Peyer's patch (tissue), 4 donors: ENCODE data around the gene RFTN1.

ENCODE experiments used
- CTCF ChIP-seq, 6 experiments: fragments of 450-650 bp in 4 of 6; fragments of 200-600 bp in 2 of 6; sonication (generic) in 1 of 6; IDR thresholded peaks; one replicate each; pipeline ENCODE4 v1.5.1; 2017 to 2019; ENCODE audit warnings: antibody characterized with exemption in 6 of 6, mild to moderate bottlenecking in 3 of 6, moderate library complexity in 1 of 6
- POLR2A ChIP-seq, 2 donors: fragments of 450-650 bp; IDR thresholded peaks; one replicate each; pipeline ENCODE4 v1.5.1; 2017; ENCODE audit warnings: antibody characterized with exemption in 2 of 2, mild to moderate bottlenecking in 2 of 2, moderate library complexity in 2 of 2

DNA sequence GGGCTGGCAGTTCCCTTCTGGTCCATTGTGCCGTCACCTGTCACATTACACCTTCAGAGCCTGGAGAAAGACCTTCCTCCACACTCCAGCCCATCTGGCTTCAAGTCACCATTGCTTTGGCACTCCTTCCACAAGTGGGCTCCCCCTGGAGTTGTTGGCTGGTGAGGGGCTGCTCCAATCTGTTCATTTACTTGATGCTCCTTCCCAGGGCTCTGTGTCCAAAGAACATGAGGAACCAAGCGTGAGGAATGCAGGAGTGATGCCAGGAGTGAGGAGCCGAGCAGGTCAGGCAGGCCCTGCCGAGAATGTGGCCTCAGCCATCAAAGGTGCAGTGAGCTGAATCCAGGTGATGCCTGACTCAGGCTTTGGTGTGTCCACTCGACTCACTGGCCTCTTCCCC, 191.3 kb downstream of the RFTN1 start:
- TF ChIP-seq CTCF (IDR thresholded peaks at IDR 0.05) (no peak), POLR2A (IDR thresholded peaks at IDR 0.05) (no peak)
